Neural cell (in vitro differentiated cells): ENCODE results near the gene RBMS3. TPM values are rescaled to one million over a fixed set of nuclear protein-coding genes. Genes with fewer than 3 reads are reported as not detected.

Experiments used
- H2AFZ ChIP-seq: fragments of 200-600, 300-800 bp; sonication (generic), shearing (Covaris generic); 2 replicates; pipeline ENCODE4 v1.6.0; 2014; ENCODE audit warnings: low read depth, mild to moderate bottlenecking, antibody characterized with exemption, low read length, moderate library complexity
- H3F3A ChIP-seq: fragments of 200-600 bp; shearing (Covaris generic); 2 replicates; pipeline ENCODE4 v1.6.1; 2016; ENCODE audit warnings: mild to moderate bottlenecking, moderate library complexity, mixed read lengths, antibody characterized with exemption, low read length; ENCODE audit not compliant: insufficient read depth, poor library complexity, severe bottlenecking
- H3K27ac ChIP-seq: fragments of 200-600, 300-800 bp; sonication (generic), shearing (Covaris generic); 2 replicates; pipeline ENCODE4 v1.5.1; 2014; ENCODE audit warnings: mild to moderate bottlenecking, low read length, moderate library complexity
- H3K27me3 ChIP-seq: fragments of 300-800, 200-600 bp; sonication (generic), shearing (Covaris generic); 2 replicates; pipeline ENCODE4 v1.6.0; 2014; ENCODE audit warnings: mild to moderate bottlenecking, low read depth, low read length, moderate library complexity; ENCODE audit not compliant: insufficient read depth
- H3K36me3 ChIP-seq: fragments of 300-800, 200-600 bp; sonication (generic), shearing (Covaris generic); 2 replicates; pipeline ENCODE4 v1.5.1; 2014; ENCODE audit warnings: mild to moderate bottlenecking, antibody characterized with exemption, low read length, moderate library complexity; ENCODE audit not compliant: insufficient read depth
- H3K4me2 ChIP-seq: fragments of 300-800, 200-600 bp; sonication (generic), shearing (Covaris generic); 2 replicates; pipeline ENCODE4 v1.6.0; 2014; ENCODE audit warnings: mild to moderate bottlenecking, low read length
- H3K4me3 ChIP-seq: fragments of 300-800, 200-600 bp; sonication (generic), shearing (Covaris generic); 2 replicates; pipeline ENCODE4 v1.5.1; 2014; ENCODE audit warnings: mild to moderate bottlenecking, low read length, moderate library complexity
- H3K79me2 ChIP-seq: fragments of 200-600 bp; shearing (Covaris generic); replicated peaks from 2 replicates; pipeline ENCODE4 v1.6.0; 2014; ENCODE audit warnings: mild to moderate bottlenecking, low read length, moderate library complexity; ENCODE audit not compliant: insufficient read depth
- H3K9ac ChIP-seq: fragments of 300-800, 200-600 bp; sonication (generic), shearing (Covaris generic); 2 replicates; pipeline ENCODE4 v1.6.1; 2016; ENCODE audit warnings: mild to moderate bottlenecking, low read length, mixed read lengths
- H3K9me2 ChIP-seq: fragments of 200-600 bp; shearing (Covaris generic); 2 replicates; pipeline ENCODE4 v1.6.1; 2016; ENCODE audit warnings: mild to moderate bottlenecking, low read length, mixed read lengths; ENCODE audit not compliant: insufficient read depth
- H3K9me3 ChIP-seq: fragments of 200-600, 300-800 bp; sonication (generic), shearing (Covaris generic); 2 replicates; pipeline ENCODE4 v1.6.1; 2016; ENCODE audit warnings: mild to moderate bottlenecking, mixed run types, low read length, moderate library complexity, mixed read lengths
- H4K20me1 ChIP-seq: fragments of 200-600 bp; shearing (Covaris generic); 2 replicates; pipeline ENCODE4 v1.6.1; 2016; ENCODE audit warnings: mild to moderate bottlenecking, mixed run types; ENCODE audit not compliant: insufficient read depth
- CTCF ChIP-seq: fragments of 450-650 bp; IDR thresholded peaks from 2 replicates; pipeline ENCODE4 v1.5.1; 2014; ENCODE audit warnings: antibody characterized with exemption, mild to moderate bottlenecking, moderate library complexity; ENCODE audit not compliant: poor library complexity, severe bottlenecking
- EP300 ChIP-seq: fragments of 450-650 bp; conservative IDR thresholded peaks from 2 replicates; pipeline ENCODE4 v1.6.1; 2014; ENCODE audit warnings: antibody characterized with exemption, mild to moderate bottlenecking, moderate library complexity; ENCODE audit not compliant: poor library complexity, severe bottlenecking
- EZH2 ChIP-seq: fragments of 200-600, 300-800 bp; shearing (Covaris generic), sonication (generic); IDR thresholded peaks from 2 replicates; pipeline ENCODE4 v1.6.1; 2014; ENCODE audit warnings: antibody characterized with exemption, low read length, borderline replicate concordance, mild to moderate bottlenecking; ENCODE audit not compliant: insufficient read depth, poor library complexity, severe bottlenecking
- MXI1 ChIP-seq: fragments of 450-650 bp; conservative IDR thresholded peaks from 2 replicates; pipeline ENCODE4 v1.6.1; 2014; ENCODE audit warnings: antibody characterized with exemption, mild to moderate bottlenecking; ENCODE audit not compliant: poor library complexity, severe bottlenecking
- POLR2AphosphoS5 ChIP-seq: IDR thresholded peaks from 2 replicates; pipeline ENCODE4 v1.6.1; 2012
- RAD21 ChIP-seq: fragments of 450-650 bp; conservative IDR thresholded peaks from 2 replicates; pipeline ENCODE4 v1.6.1; 2014; ENCODE audit warnings: antibody characterized with exemption, mild to moderate bottlenecking, moderate library complexity
- REST ChIP-seq: IDR thresholded peaks from 2 replicates; pipeline ENCODE4 v1.6.1; 2012; ENCODE audit warnings: borderline replicate concordance
- SMC3 ChIP-seq: fragments of 450-650 bp; conservative IDR thresholded peaks from 2 replicates; pipeline ENCODE4 v1.6.1; 2014; ENCODE audit warnings: antibody characterized with exemption, mild to moderate bottlenecking, moderate library complexity; ENCODE audit not compliant: poor library complexity
- TAF1 ChIP-seq: IDR thresholded peaks from 2 replicates; pipeline ENCODE4 v1.6.1; 2012; ENCODE audit warnings: low read depth
- polyA plus RNA-seq: library from polyadenylated mRNA; depleted of rRNA; stranded (reverse); fragments of >200 nt; gene quantifications from 2 replicates; pipeline ENCODE4 v1.2.3, GENCODE V29; 2014

The RBMS3 gene
- polyA plus RNA-seq, 1 donor from 2014 or later, result 0.53 TPM

GRCh38 chr3:29414468-29415224 lies 133.8 kb downstream of the RBMS3 start:
- H3K4me3 ChIP-seq, result no peak overlapping the region
- H3K79me2 ChIP-seq, result no peaks in the 10 kb centered on the region

GRCh38 chr3:29415482-29416223 lies 134.8 kb downstream of the RBMS3 start:
- Histone ChIP-seq H3K79me2 (no peaks in the 10 kb centered on the region), H3K9ac (no peak overlapping the region), H3K9me2 (no peaks in the 10 kb centered on the region), H3K9me3 (peaks cover 5% of the 10 kb centered on the region), H3K4me2 (no peak overlapping the region), H3K27me3 (no peaks in the 10 kb centered on the region), H3K4me3 (no peak overlapping the region), H4K20me1 (no peaks in the 10 kb centered on the region), H3K36me3 (no peaks in the 10 kb centered on the region), H3F3A (no peaks in the 10 kb centered on the region), H2AFZ (no peak overlapping the region), H3K27ac (no peak overlapping the region)
- TF ChIP-seq POLR2AphosphoS5 (no peak), MXI1 (no peak)

More at GRCh38 chr3:29414468-29415224, 133.8 kb downstream of the RBMS3 start:
- no peak overlapping the region for H3K9ac ChIP-seq
- TF ChIP-seq REST (no peak), SMC3 (no peak), POLR2AphosphoS5 (no peak), EP300 (peak; percentile 58), RAD21 (no peak)
- no peaks in the 10 kb centered on the region for H3K9me2 ChIP-seq
- H3K36me3 ChIP-seq, result no peaks in the 10 kb centered on the region
- no peak overlapping the region for H3K4me2 ChIP-seq
- no peaks in the 10 kb centered on the region for H3K27me3 ChIP-seq
- H3K27ac ChIP-seq, result no peak overlapping the region
- no peaks in the 10 kb centered on the region for H3F3A ChIP-seq
- H2AFZ ChIP-seq, result no peak overlapping the region
- no peaks in the 10 kb centered on the region for H4K20me1 ChIP-seq
- no peaks in the 10 kb centered on the region for H3K9me3 ChIP-seq

- peaks cover 5% of the 10 kb centered on the region for H3K9me3 ChIP-seq
- no peak overlapping the region for H3K4me3 ChIP-seq
- no peak for TF ChIP-seq SMC3
- no peak for TF ChIP-seq EZH2
- no peak for TF ChIP-seq MXI1
- no peak for TF ChIP-seq POLR2AphosphoS5
- no peak for TF ChIP-seq RAD21
- TF ChIP-seq CTCF, result no peak
- no peak for TF ChIP-seq REST
- no peak for TF ChIP-seq TAF1
- TF ChIP-seq EP300, result no peak
- no peaks in the 10 kb centered on the region for H3K27me3 ChIP-seq
- no peak overlapping the region for H3K9ac ChIP-seq
- no peaks in the 10 kb centered on the region for H3F3A ChIP-seq
- H4K20me1 ChIP-seq, result no peaks in the 10 kb centered on the region
- no peaks in the 10 kb centered on the region for H3K9me2 ChIP-seq
- H3K79me2 ChIP-seq, result no peaks in the 10 kb centered on the region
- H3K36me3 ChIP-seq, result no peaks in the 10 kb centered on the region
- no peak overlapping the region for H3K4me2 ChIP-seq
- no peak overlapping the region for H3K27ac ChIP-seq
- H2AFZ ChIP-seq, result no peak overlapping the region
Measured at GRCh38 chr3:29416514-29416913, 135.6 kb downstream of the RBMS3 start.
